ENCODE results near the gene ANKS1A.

ANKS1A gene

DNA sequence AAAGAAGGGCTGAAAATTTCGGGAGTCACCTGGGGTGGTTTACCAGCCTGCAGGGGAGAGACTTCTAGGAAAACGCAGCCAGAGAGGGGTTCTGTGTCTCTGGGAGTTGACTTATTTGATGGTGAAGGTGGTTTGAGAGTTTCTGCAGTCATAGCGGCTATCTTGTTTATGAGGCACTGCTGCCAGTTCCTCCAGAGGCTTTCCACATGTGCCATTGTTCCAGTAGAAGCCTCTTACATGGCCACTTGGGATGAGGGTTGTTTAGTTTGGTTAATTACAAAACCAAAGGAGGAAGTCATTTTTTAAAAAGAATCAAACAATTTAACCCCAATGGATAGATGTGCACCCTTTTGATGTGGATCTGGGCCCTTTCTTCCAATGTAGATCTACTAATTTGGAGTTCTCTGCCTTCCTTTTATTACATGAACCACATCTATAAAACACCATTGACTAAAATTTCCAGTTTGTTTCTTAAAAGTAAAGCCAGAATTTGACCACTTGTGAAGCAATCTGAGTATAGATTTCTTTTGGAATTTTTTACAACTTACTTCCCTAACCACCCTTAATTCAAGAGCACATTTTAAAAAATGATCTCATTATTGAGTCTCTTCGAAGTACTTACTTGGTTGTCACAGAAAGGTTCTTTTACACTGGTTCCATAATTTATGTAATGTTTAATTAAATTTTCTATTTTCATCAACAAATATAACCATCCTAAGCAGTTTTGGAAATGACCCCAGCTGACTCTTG lies 154.5 kb downstream of the ANKS1A start:
- no peak overlapping the region for H3K4me3 ChIP-seq (ENCODE audit: low read length)
- peak overlapping the region; percentile 23; the same call in 1 of the 2 replicates for H3K9ac ChIP-seq (ENCODE audit: low read depth, low read length)
- WGBS, result 77% methylated on average over 3 of the region's 4 CpGs
- H3K9me3 ChIP-seq (ENCODE audit: insufficient read depth, low read depth, low read length), result no peaks in the 10 kb centered on the region
- H3K27ac ChIP-seq (ENCODE audit: low read depth, low read length), result peak overlapping the region; percentile 84
- H3K27me3 ChIP-seq (ENCODE audit: insufficient read depth, low read length), result no peaks in the 10 kb centered on the region
- no peaks in the 10 kb centered on the region; the same call in 1 of the 2 replicates for H3K36me3 ChIP-seq (ENCODE audit: insufficient read depth, low read length)
- H3K4me1 ChIP-seq (ENCODE audit: insufficient read depth, low read length), result peaks cover 69% of the 10 kb centered on the region

DNA sequence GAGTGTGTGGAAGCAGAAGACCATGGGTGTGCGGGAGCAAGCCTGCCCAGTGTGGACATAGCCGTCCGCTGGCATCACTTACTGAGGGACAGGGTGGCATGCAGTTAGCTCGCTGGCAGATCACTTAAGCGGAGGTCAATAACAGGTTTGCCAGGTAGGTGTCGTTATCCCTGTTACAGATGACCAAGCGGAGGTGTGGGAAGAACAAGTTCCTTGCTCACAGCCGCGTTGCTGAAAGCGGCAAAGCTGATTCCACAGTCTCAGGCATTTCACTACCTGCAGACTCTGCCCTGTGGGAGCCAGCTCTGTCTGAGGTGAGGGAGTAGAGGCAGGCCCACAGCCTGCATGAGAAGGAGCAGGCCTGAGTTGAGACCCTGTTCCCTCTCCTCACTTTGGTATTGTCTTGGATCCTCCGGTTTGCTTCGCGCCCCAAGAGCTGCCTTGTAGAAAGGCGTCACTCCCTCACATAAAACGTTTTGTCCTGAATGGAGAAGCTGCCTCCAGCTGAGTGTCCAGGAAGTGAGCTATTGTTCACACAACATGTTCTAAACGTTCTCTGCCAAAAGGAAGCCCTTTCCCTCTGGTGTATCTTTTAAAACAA lies 155.2 kb downstream of the ANKS1A start:
- H3K9ac ChIP-seq (ENCODE audit: low read depth, low read length), result peak overlapping the region; percentile 12
- H3K27ac ChIP-seq (ENCODE audit: low read depth, low read length), result peak overlapping the region; percentile 84
- H3K36me3 ChIP-seq (ENCODE audit: insufficient read depth, low read length), result no peaks in the 10 kb centered on the region; the same call in 1 of the 2 replicates
- no peaks in the 10 kb centered on the region for H3K27me3 ChIP-seq (ENCODE audit: insufficient read depth, low read length)
- WGBS, result 57% methylated on average over 16 of the region's 16 CpGs
- no peaks in the 10 kb centered on the region for H3K9me3 ChIP-seq (ENCODE audit: insufficient read depth, low read depth, low read length)
- no peak overlapping the region for H3K4me3 ChIP-seq (ENCODE audit: low read length)
- peaks cover 74% of the 10 kb centered on the region for H3K4me1 ChIP-seq (ENCODE audit: insufficient read depth, low read length)

DNA sequence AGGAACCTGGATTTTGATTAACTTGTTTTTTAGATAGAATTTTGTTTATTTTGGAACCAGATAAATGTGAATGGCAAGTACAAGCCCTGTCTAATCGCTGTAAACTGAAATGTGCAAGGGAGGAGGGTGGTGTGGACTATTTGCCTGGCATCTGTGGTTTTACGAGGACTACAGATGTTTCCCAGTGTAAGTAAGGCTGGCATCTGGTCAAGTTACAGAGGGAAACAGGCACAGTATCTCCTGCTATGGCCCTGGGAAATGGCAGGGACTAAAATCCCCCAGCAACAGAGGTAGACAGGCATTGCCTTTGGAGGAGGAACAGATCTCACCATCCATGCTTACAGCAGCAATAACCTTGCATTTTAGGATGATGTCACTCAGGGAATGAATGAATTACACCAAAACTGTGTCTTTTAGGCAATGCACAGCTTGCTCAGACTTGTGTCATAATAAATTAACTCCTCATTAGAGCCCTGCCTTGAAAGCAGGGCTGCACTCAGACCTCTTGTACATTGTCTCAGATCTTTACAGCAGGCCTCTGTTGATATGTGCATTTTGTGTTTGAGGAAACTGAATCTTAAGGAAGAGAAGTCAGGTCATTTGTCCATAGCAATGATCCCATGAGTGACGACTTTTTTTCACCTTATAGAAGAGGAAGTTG lies 155.8 kb downstream of the ANKS1A start:
- Histone ChIP-seq H3K36me3 (ENCODE audit: insufficient read depth, low read length) (no peaks in the 10 kb centered on the region; the same call in 1 of the 2 replicates), H3K9ac (ENCODE audit: low read depth, low read length) (peak overlapping the region; percentile 10), H3K27ac (ENCODE audit: low read depth, low read length) (peak overlapping the region; percentile 84), H3K4me1 (ENCODE audit: insufficient read depth, low read length) (peaks cover 81% of the 10 kb centered on the region), H3K27me3 (ENCODE audit: insufficient read depth, low read length) (no peaks in the 10 kb centered on the region), H3K4me3 (ENCODE audit: low read length) (no peak overlapping the region), H3K9me3 (ENCODE audit: insufficient read depth, low read depth, low read length) (no peaks in the 10 kb centered on the region)
- 71% methylated on average over 3 of the region's 3 CpGs for WGBS

DNA sequence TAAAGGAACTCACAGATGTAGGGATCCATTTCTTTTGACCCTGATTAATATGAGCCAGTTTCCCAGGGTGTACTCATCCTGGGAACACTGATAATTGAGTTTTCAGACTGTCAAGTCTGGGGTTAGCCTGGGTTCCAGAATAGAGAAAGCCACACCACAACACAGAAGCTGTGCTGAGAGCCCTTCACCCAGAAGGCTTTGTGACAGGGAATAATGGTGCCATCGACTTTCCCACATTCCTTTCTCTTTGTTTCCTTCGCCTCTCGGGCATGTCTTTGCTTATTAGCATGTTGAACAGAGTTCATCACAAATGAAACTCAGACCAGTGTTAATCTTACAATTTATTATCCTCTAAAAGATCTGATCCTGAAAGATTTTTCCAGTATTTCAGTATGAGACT lies 157.0 kb downstream of the ANKS1A start:
- Histone ChIP-seq H3K27ac (ENCODE audit: low read depth, low read length) (peak overlapping the region; percentile 84; the same call in 1 of the 2 replicates), H3K4me3 (ENCODE audit: low read length) (no peak overlapping the region), H3K9ac (ENCODE audit: low read depth, low read length) (no peak overlapping the region; the same call in 1 of the 2 replicates), H3K27me3 (ENCODE audit: insufficient read depth, low read length) (no peaks in the 10 kb centered on the region), H3K36me3 (ENCODE audit: insufficient read depth, low read length) (no peaks in the 10 kb centered on the region; the same call in 1 of the 2 replicates), H3K9me3 (ENCODE audit: insufficient read depth, low read depth, low read length) (no peaks in the 10 kb centered on the region), H3K4me1 (ENCODE audit: insufficient read depth, low read length) (peaks cover 83% of the 10 kb centered on the region)
- WGBS, result 67% methylated on average over 3 of the region's 3 CpGs

DNA sequence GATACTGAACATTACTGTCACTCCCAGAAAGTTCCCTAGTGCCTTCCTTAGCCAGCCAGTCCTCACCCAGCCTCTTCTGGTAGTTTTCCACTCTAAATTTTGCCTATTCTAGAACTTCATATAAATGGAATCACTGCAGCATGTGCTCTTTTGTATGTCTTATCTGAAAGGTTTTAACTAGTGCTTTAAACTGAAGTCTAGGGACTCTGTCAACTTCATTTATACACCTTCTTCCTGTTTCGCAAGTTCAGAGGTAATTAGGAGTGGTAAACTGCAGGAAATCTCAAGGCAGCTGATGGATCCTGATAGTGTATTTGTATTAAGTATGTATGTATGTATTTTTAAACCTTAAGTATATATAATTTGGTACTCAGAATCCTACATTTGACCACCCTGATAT lies 157.8 kb downstream of the ANKS1A start:
- H3K4me3 ChIP-seq (ENCODE audit: low read length), result no peak overlapping the region
- H3K36me3 ChIP-seq (ENCODE audit: insufficient read depth, low read length), result peaks cover 3% of the 10 kb centered on the region; the same call in 1 of the 2 replicates
- H3K27me3 ChIP-seq (ENCODE audit: insufficient read depth, low read length), result no peaks in the 10 kb centered on the region
- H3K27ac ChIP-seq (ENCODE audit: low read depth, low read length), result no peak overlapping the region
- no CpG with 5 or more reads among the region's 1 CpG for WGBS
- no peaks in the 10 kb centered on the region for H3K9me3 ChIP-seq (ENCODE audit: insufficient read depth, low read depth, low read length)
- peak overlapping the region; percentile 78; the same call in 1 of the 2 replicates for H3K9ac ChIP-seq (ENCODE audit: low read depth, low read length)
- peaks cover 81% of the 10 kb centered on the region for H3K4me1 ChIP-seq (ENCODE audit: insufficient read depth, low read length)

DNA sequence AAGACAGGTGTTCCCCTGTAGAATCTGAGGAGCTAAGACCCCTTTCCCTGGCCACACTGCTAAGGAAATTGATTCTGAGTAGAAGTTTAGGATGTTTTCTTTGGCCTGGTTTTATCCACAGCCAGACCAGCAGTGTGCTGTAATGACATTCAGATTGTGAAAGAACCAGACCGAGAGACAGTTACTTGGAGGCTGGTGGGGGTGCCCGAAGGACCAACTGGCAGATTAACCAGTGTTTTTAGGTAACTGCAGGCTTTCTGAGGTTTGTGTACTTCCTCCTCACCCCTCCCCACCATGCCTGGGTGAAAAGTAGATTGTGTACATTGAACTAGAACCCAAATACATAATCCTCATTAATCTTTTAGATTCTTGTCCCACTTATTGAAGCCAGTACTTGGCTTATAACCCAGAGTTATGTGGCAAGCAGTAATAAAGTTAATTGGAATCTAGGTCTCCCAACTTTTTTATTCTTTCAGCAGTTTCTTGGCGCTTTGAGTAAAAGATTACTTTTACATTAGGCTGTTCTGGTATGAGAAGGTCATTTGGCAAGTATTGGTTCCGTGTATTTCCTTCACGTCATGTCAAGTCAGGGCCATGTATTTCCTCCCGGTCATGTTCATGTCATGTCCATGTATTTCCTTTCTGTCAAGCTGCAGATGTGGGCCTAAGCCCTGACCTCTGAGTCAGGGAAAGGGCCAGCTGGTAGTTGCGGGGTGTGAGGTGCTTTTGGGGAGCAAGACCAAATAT lies 158.4 kb downstream of the ANKS1A start:
- Histone ChIP-seq H3K9ac (ENCODE audit: low read depth, low read length) (peak overlapping the region; percentile 78), H3K4me1 (ENCODE audit: insufficient read depth, low read length) (peaks cover 76% of the 10 kb centered on the region), H3K36me3 (ENCODE audit: insufficient read depth, low read length) (peaks cover 3% of the 10 kb centered on the region; the same call in 1 of the 2 replicates), H3K9me3 (ENCODE audit: insufficient read depth, low read depth, low read length) (no peaks in the 10 kb centered on the region), H3K27ac (ENCODE audit: low read depth, low read length) (peak overlapping the region; percentile 85), H3K4me3 (ENCODE audit: low read length) (no peak overlapping the region), H3K27me3 (ENCODE audit: insufficient read depth, low read length) (no peaks in the 10 kb centered on the region)
- WGBS, result 86% methylated on average over 7 of the region's 7 CpGs

DNA sequence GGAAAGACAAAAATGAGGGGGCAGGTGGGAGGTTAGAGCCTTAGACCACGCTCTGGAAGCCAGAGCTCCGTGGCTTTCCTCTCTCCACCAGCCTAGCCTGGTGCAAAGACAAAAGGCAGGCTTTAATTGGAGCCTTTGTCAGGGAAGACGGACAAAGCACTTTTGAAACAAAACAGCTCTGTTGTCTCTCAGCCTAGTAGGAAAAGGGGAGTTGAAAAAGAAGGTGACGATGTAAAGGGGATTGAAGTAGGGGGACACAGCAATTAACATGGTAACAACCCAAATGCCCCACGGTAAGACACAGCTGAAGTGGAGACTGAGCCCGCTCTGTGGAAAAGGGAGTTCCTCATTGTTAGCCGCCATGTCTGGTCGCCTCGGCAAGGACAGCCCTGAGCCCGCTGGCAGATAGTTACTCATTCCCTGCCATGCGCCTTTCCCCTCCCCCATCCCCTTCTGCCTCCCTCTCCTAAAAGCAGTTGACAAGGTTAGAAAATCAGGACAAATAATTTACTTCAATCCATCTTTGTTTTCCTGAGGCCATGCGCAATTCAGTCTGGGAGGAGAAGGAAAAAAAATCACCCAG lies 159.1 kb downstream of the ANKS1A start:
- H3K4me1 ChIP-seq (ENCODE audit: insufficient read depth, low read length), result peaks cover 73% of the 10 kb centered on the region
- H3K9me3 ChIP-seq (ENCODE audit: insufficient read depth, low read depth, low read length), result no peaks in the 10 kb centered on the region
- 0 out of 2 replicates have a peak overlapping the region, but pooled peaks have one; percentile 10 for H3K4me3 ChIP-seq (ENCODE audit: low read length)
- WGBS, result 40% methylated on average over 12 of the region's 12 CpGs
- peak overlapping the region; percentile 85 for H3K27ac ChIP-seq (ENCODE audit: low read depth, low read length)
- H3K36me3 ChIP-seq (ENCODE audit: insufficient read depth, low read length), result peaks cover 3% of the 10 kb centered on the region; the same call in 1 of the 2 replicates
- no peaks in the 10 kb centered on the region for H3K27me3 ChIP-seq (ENCODE audit: insufficient read depth, low read length)
- H3K9ac ChIP-seq (ENCODE audit: low read depth, low read length), result peak overlapping the region; percentile 78

DNA sequence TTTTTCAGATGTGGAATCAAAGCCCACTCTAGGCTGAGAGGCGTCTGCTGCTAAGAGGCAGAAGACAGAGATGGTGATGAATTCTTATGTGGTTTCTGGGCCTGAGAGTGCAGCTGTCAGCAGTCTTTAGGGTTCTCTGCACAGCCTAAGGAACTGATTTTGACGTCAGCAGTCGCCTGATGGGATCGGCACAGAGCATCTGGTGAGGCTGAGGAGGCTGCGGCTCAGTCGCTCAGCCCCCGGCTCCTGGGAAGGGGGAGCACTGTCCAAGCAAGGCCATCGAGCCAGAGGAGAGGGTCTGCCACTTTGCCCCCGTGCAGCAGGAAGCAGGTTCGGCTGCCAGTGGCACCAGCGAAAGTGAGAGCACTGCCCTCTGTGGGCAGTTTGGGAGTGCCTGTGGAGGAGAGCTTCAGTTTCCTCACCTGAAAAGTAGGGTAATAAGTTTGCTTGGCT lies 159.6 kb downstream of the ANKS1A start:
- Histone ChIP-seq H3K9ac (ENCODE audit: low read depth, low read length) (peak overlapping the region; percentile 78), H3K36me3 (ENCODE audit: insufficient read depth, low read length) (peaks cover 3% of the 10 kb centered on the region; the same call in 1 of the 2 replicates), H3K4me3 (ENCODE audit: low read length) (no peak overlapping the region), H3K9me3 (ENCODE audit: insufficient read depth, low read depth, low read length) (no peaks in the 10 kb centered on the region), H3K27ac (ENCODE audit: low read depth, low read length) (peak overlapping the region; percentile 85), H3K27me3 (ENCODE audit: insufficient read depth, low read length) (no peaks in the 10 kb centered on the region), H3K4me1 (ENCODE audit: insufficient read depth, low read length) (peaks cover 68% of the 10 kb centered on the region)
- 70% methylated on average over 11 of the region's 11 CpGs for WGBS

DNA sequence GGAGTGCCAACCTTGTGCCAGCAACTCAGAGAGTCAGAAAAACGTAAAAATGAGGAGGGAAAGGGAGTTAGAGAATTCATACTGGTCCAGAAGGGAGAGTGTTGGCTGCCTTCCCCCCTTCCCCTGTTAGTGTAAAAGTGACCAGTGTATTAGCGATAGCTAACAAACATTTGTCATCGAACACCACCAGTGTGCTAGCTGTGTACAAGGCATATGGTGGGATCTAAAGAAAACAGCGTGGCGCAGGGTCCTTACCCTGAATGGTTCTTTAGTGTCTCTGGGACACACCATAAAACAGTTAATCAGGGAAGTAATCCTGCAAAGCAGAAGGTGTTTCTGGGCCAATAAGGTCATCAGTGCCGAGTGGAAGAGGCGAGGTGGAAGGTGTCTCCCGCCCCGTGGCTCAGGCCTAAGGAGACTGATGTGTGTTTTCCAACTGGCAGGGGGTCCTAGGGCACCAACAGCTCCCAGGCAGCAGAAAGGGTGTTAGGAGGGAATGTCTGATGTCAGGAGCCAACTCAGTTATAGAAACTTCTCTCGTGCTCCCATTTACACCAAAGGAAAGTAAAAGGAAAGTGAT lies 160.2 kb downstream of the ANKS1A start:
- 91% methylated on average over 10 of the region's 10 CpGs for WGBS
- Histone ChIP-seq H3K4me3 (ENCODE audit: low read length) (no peak overlapping the region), H3K9ac (ENCODE audit: low read depth, low read length) (no peak overlapping the region), H3K27me3 (ENCODE audit: insufficient read depth, low read length) (no peaks in the 10 kb centered on the region), H3K4me1 (ENCODE audit: insufficient read depth, low read length) (peaks cover 62% of the 10 kb centered on the region), H3K27ac (ENCODE audit: low read depth, low read length) (peak overlapping the region; percentile 85), H3K36me3 (ENCODE audit: insufficient read depth, low read length) (peaks cover 5% of the 10 kb centered on the region; the same call in 1 of the 2 replicates), H3K9me3 (ENCODE audit: insufficient read depth, low read depth, low read length) (no peaks in the 10 kb centered on the region)
